GM19438 (cell line): ENCODE measurements around the gene GNAQ.

Source experiments
- ATAC-seq: cut with Tn5 transposase; IDR thresholded peaks from one replicate; pipeline ENCODE4 v1.9.1; 2021; ENCODE audit warnings: low read depth; ENCODE audit not compliant: unreplicated experiment

Gene GNAQ

GRCh38 chr9:77856615-77857014 is 175.0 kb downstream of the GNAQ start:
- ATAC-seq = no peak

- ATAC-seq = no peak
These were observed 176.7 kb downstream of the GNAQ start for GRCh38 chr9:77854916-77855311.

GRCh38 chr9:77854258-77854915 is 177.2 kb downstream of the GNAQ start:
- no peak for ATAC-seq

- ATAC-seq = no peak
These were observed 177.9 kb downstream of the GNAQ start for GRCh38 chr9:77853716-77854115.

- ATAC-seq = no peak
These were observed 179.6 kb downstream of the GNAQ start for GRCh38 chr9:77851882-77852595.

GRCh38 chr9:77848897-77849296 is 182.7 kb downstream of the GNAQ start:
- ATAC-seq = no peak

- ATAC-seq = no peak
These were observed 183.2 kb downstream of the GNAQ start for GRCh38 chr9:77848404-77848803.

- no peak for ATAC-seq
These were observed 184.0 kb downstream of the GNAQ start for GRCh38 chr9:77847626-77848025.

- no peak for ATAC-seq
These were observed 184.5 kb downstream of the GNAQ start for GRCh38 chr9:77847059-77847499.

- ATAC-seq = no peak
These were observed 187.2 kb downstream of the GNAQ start for GRCh38 chr9:77844415-77844814.

- ATAC-seq = no peak
These were observed 187.8 kb downstream of the GNAQ start for GRCh38 chr9:77843871-77844155.

GRCh38 chr9:77843076-77843870 is 188.3 kb downstream of the GNAQ start:
- no peak for ATAC-seq

GRCh38 chr9:77841739-77842386 is 189.7 kb downstream of the GNAQ start:
- no peak for ATAC-seq

- no peak for ATAC-seq
These were observed 192.0 kb downstream of the GNAQ start for GRCh38 chr9:77839459-77840140.

- no peak for ATAC-seq
These were observed 192.6 kb downstream of the GNAQ start for GRCh38 chr9:77838986-77839385.

- no peak for ATAC-seq
These were observed 196.6 kb downstream of the GNAQ start for GRCh38 chr9:77834898-77835488.

- no peak for ATAC-seq
These were observed 197.8 kb downstream of the GNAQ start for GRCh38 chr9:77833561-77834429.

- no peak for ATAC-seq
These were observed 199.0 kb downstream of the GNAQ start for GRCh38 chr9:77832639-77833038.

- ATAC-seq = no peak
These were observed 199.8 kb downstream of the GNAQ start for GRCh38 chr9:77831781-77832180.
